GM12892 (cell line): Measurements from ENCODE around the gene DOCK10.

Source experiments
- POLR2A ChIP-seq: IDR thresholded peaks from 2 replicates; pipeline ENCODE4 v1.6.1; 2011; ENCODE audit warnings: low read depth, low read length, control low read depth
- POLR2AphosphoS5 ChIP-seq: IDR thresholded peaks from 2 replicates; pipeline ENCODE4 v1.6.1; 2011; ENCODE audit warnings: low read depth, low read length, control low read depth

DNA sequence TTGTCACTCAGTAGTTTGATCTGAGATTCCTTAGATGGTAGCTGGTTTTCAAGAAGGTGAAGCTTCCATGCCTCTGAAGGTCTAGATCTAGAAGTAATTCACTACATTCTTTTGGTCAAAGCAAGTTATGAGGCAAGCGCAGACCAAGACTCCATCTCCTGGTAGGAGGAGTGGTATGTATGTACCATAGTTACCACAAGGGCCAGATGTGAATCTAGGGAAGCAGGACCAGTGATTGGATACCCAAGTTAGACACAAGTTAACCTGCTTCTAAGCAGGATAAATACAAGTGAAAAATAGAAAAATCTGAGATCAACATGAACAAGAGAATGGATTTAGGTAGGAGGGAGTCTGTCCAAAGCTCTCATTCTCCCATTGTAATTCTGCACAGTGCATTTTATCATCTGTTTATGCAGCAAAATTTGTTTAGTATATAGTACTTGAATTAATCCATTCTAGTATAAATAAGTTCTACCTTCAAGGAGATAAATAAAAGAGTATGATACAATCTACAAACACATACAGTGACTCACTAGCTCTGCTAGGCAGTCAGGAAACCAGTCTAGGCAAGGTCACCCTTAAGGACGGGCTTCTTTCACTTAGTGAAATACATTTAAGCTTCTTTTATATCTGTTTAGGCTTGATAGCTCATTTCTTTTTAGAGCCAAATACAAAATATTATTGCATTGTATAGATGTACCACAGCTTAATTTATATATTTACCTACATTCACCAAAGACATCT is 14.2 kb upstream of the DOCK10 start:
- no peak for TF ChIP-seq POLR2AphosphoS5
- no peak for TF ChIP-seq POLR2A
